Measurements from ENCODE around the gene LCP1. TPM values are rescaled to one million over a fixed set of nuclear protein-coding genes. Genes with fewer than 3 reads are reported as not detected.

LCP1 gene
- total and polyA plus RNA-seq, 2 of the 13 experiments (the other 11 are each of a cell fraction or from before 2014, with no cell fraction given) = 1.6 TPM

GRCh38 chr13:46087481-46087880 lies 94.5 kb downstream of the LCP1 start:
- TF ChIP-seq FOXO1 (CRISPR knock-in tag; IDR thresholded peaks at IDR 0.05) = no peak
- TF ChIP-seq, protein P1, sequence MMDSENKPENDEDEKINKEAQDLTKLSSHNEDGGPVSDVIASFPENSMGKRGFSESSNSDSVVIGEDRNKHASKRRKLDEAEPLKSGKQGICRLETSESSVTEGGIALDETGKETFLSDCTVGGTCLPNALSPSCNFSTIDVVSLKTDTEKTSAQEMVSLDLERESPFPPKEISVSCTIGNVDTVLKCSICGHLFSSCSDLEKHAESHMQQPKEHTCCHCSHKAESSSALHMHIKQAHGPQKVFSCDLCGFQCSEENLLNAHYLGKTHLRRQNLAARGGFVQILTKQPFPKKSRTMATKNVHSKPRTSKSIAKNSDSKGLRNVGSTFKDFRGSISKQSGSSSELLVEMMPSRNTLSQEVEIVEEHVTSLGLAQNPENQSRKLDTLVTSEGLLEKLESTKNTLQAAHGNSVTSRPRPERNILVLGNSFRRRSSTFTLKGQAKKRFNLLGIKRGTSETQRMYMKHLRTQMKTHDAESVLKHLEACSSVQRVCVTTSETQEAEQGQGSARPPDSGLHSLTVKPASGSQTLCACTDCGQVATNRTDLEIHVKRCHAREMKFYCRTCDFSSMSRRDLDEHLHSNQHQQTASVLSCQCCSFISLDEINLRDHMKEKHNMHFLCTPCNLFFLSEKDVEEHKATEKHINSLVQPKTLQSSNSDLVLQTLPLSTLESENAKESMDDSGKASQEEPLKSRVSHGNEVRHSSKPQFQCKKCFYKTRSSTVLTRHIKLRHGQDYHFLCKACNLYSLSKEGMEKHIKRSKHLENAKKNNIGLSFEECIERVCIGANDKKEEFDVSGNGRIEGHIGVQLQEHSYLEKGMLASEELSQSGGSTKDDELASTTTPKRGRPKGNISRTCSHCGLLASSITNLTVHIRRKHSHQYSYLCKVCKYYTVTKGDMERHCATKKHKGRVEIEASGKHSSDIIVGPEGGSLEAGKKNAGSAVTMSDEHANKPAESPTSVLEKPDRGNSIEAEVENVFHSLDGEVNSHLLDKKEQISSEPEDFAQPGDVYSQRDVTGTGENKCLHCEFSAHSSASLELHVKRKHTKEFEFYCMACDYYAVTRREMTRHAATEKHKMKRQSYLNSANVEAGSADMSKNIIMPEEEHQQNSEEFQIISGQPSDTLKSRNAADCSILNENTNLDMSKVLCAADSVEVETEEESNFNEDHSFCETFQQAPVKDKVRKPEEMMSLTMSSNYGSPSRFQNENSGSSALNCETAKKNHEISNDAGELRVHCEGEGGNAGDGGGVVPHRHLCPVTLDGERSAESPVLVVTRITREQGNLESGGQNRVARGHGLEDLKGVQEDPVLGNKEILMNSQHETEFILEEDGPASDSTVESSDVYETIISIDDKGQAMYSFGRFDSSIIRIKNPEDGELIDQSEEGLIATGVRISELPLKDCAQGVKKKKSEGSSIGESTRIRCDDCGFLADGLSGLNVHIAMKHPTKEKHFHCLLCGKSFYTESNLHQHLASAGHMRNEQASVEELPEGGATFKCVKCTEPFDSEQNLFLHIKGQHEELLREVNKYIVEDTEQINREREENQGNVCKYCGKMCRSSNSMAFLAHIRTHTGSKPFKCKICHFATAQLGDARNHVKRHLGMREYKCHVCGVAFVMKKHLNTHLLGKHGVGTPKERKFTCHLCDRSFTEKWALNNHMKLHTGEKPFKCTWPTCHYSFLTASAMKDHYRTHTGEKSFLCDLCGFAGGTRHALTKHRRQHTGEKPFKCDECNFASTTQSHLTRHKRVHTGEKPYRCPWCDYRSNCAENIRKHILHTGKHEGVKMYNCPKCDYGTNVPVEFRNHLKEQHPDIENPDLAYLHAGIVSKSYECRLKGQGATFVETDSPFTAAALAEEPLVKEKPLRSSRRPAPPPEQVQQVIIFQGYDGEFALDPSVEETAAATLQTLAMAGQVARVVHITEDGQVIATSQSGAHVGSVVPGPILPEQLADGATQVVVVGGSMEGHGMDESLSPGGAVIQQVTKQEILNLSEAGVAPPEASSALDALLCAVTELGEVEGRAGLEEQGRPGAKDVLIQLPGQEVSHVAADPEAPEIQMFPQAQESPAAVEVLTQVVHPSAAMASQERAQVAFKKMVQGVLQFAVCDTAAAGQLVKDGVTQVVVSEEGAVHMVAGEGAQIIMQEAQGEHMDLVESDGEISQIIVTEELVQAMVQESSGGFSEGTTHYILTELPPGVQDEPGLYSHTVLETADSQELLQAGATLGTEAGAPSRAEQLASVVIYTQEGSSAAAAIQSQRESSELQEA (CRISPR knock-in tag; IDR thresholded peaks at IDR 0.05; ENCODE audit: not compliant biosample characterization) = no peak
- TF ChIP-seq ZNF331 (CRISPR knock-in tag; IDR thresholded peaks at IDR 0.05) = no peak
- Histone ChIP-seq H3K79me2 (ENCODE audit: insufficient read depth, low read length) (peaks cover 23% of the 10 kb centered on the region), H3K4me3 (replicated peaks in 1 of 3; ENCODE audit: insufficient read depth in 1 of 3, low read depth in 2 of 3, low read length in 3 of 3) (no peak overlapping the region), H4K20me1 (ENCODE audit: insufficient read depth, low read length) (no peaks in the 10 kb centered on the region), H3K36me3 (replicated peaks in 1 of 2; ENCODE audit: control insufficient read depth in 1 of 2, insufficient read depth in 2 of 2, low read length in 2 of 2) (peaks cover 13 to 50% of the 10 kb centered on the region in 2 experiments), H3K9ac (ENCODE audit: insufficient read depth, low read depth, low read length) (no peak overlapping the region), H3K27ac (ENCODE audit: extremely low read length, insufficient read depth, low read length) (no peak overlapping the region), H3K4me2 (ENCODE audit: low read depth, low read length) (no peak overlapping the region), H3K9me3 (ENCODE audit: low read length) (no peaks in the 10 kb centered on the region), H3K27me3 (ENCODE audit: control insufficient read depth in 1 of 2, insufficient read depth in 2 of 2, low read length in 2 of 2) (no peaks in the 10 kb centered on the region), H2AFZ (ENCODE audit: low read length) (no peak overlapping the region), H3K4me1 (ENCODE audit: insufficient read depth, low read length) (no peaks in the 10 kb centered on the region)
- DNase-seq (ENCODE audit: low spot score) (no peak), ATAC-seq (no peak), FAIRE-seq (no peak)
- CTCF ChIA-PET (ENCODE audit: low intra/inter-chr PET ratio, low total read pairs) = no interaction called here
- intact Hi-C loops (cut with micrococcal nuclease; ENCODE audit: unreplicated experiment) (no loop called here), in situ Hi-C loops (cut with HindIII; ENCODE audit: extremely low pct_ligation_motif_present, low pct_unique_long_range_greater_than_20kb) (no loop called here)
- BruUV-seq (replicated peaks) = no TSS peak
- POLR2A ChIA-PET = no interaction called here
